ENCODE data around the gene ZNF407. TPM values are rescaled to one million over a fixed set of nuclear protein-coding genes. Genes with fewer than 3 reads are reported as not detected.

The ZNF407 gene
- total RNA-seq, 1 donor from 2014 or later = 16.1 TPM

GRCh38 chr18:75107931-75108276 lies 510.2 kb downstream of the ZNF407 start:
- ATAC-seq (no peak), DNase-seq (no peak)
- H3K4me1 ChIP-seq = no peaks in the 10 kb centered on the region
- H3K27me3 ChIP-seq (ENCODE audit: low read depth) = no peaks in the 10 kb centered on the region
- no peaks in the 10 kb centered on the region for H3K36me3 ChIP-seq
- no peaks in the 10 kb centered on the region for H3K9me3 ChIP-seq
- TF ChIP-seq CTCF (IDR thresholded peaks at IDR 0.05) = no peak
- no peak overlapping the region for H3K27ac ChIP-seq
- no peak overlapping the region for H3K4me3 ChIP-seq
- intact Hi-C loops (cut with DNase I) = no loop called here

GRCh38 chr18:75108579-75109318 lies 511.1 kb downstream of the ZNF407 start:
- DNase-seq = no peak
- H3K4me3 ChIP-seq = no peak overlapping the region
- no peaks in the 10 kb centered on the region for H3K36me3 ChIP-seq
- no peak for TF ChIP-seq CTCF (IDR thresholded peaks at IDR 0.05)
- no peak overlapping the region for H3K27ac ChIP-seq
- intact Hi-C loops (cut with DNase I) = no loop called here
- no peak for ATAC-seq
- no peaks in the 10 kb centered on the region for H3K27me3 ChIP-seq (ENCODE audit: low read depth)
- H3K4me1 ChIP-seq = no peaks in the 10 kb centered on the region
- no peaks in the 10 kb centered on the region for H3K9me3 ChIP-seq

- H3K4me1 ChIP-seq = no peaks in the 10 kb centered on the region
- DNase-seq = no peak
- ATAC-seq = no peak
- H3K27ac ChIP-seq = no peak overlapping the region
- no peaks in the 10 kb centered on the region for H3K27me3 ChIP-seq (ENCODE audit: low read depth)
- H3K4me3 ChIP-seq = no peak overlapping the region
- no peaks in the 10 kb centered on the region for H3K36me3 ChIP-seq
- intact Hi-C loops (cut with DNase I) = no loop called here
- H3K9me3 ChIP-seq = no peaks in the 10 kb centered on the region
- no peak for TF ChIP-seq CTCF (IDR thresholded peaks at IDR 0.05)
These were observed 511.6 kb downstream of the ZNF407 start for GRCh38 chr18:75109319-75109691.

GRCh38 chr18:75109819-75110218 lies 512.1 kb downstream of the ZNF407 start:
- TF ChIP-seq CTCF (IDR thresholded peaks at IDR 0.05) = no peak
- DNase-seq (no peak), ATAC-seq (no peak)
- no peak overlapping the region for H3K27ac ChIP-seq
- H3K4me1 ChIP-seq = no peaks in the 10 kb centered on the region
- H3K27me3 ChIP-seq (ENCODE audit: low read depth) = no peaks in the 10 kb centered on the region
- H3K36me3 ChIP-seq = no peaks in the 10 kb centered on the region
- intact Hi-C loops (cut with DNase I) = no loop called here
- H3K9me3 ChIP-seq = no peaks in the 10 kb centered on the region
- H3K4me3 ChIP-seq = no peak overlapping the region

GRCh38 chr18:75110311-75110710 lies 512.6 kb downstream of the ZNF407 start:
- H3K4me1 ChIP-seq = no peaks in the 10 kb centered on the region
- intact Hi-C loops (cut with DNase I) = no loop called here
- no peak overlapping the region for H3K4me3 ChIP-seq
- ATAC-seq (no peak), DNase-seq (no peak)
- H3K27me3 ChIP-seq (ENCODE audit: low read depth) = no peaks in the 10 kb centered on the region
- no peak for TF ChIP-seq CTCF (IDR thresholded peaks at IDR 0.05)
- H3K36me3 ChIP-seq = no peaks in the 10 kb centered on the region
- H3K9me3 ChIP-seq = no peaks in the 10 kb centered on the region
- H3K27ac ChIP-seq = no peak overlapping the region
